GM23338 (cell line): ENCODE measurements around the gene ZNF579. TPM values are rescaled to one million over a fixed set of nuclear protein-coding genes. Genes with fewer than 3 reads are reported as not detected.

Source experiments
- ATAC-seq: fragments of 200-7000 bp; cut with Tn5 transposase; 3 replicates; pipeline ENCODE4 v1.9.1; 2020
- DNase-seq: peaks from one replicate; pipeline ENCODE4 v3.0.0-alpha.2; 2015; ENCODE audit warnings: low spot score
- H2AFZ ChIP-seq: fragments of 200-600 bp; sonication (generic); 2 replicates; pipeline ENCODE4 v1.8.0; 2016; ENCODE audit warnings: antibody characterized with exemption, mild to moderate bottlenecking, moderate library complexity
- H3F3A ChIP-seq: fragments of 200-600 bp; sonication (generic); replicated peaks from 2 replicates; pipeline ENCODE4 v1.8.0; 2017; ENCODE audit warnings: antibody characterized with exemption, mixed run types, low read depth
- H3K27ac ChIP-seq: fragments of 200-600 bp; sonication (generic); 2 replicates; pipeline ENCODE4 v1.6.1; 2016; ENCODE audit warnings: low read depth
- H3K27me3 ChIP-seq: fragments of 200-600 bp; sonication (generic); 2 replicates; pipeline ENCODE4 v1.8.0; 2016; ENCODE audit warnings: mild to moderate bottlenecking, mixed run types, moderate library complexity; ENCODE audit not compliant: insufficient read depth
- H3K36me3 ChIP-seq: fragments of 200-600 bp; sonication (generic); 2 replicates; pipeline ENCODE4 v1.8.0; 2016; ENCODE audit warnings: mild to moderate bottlenecking; ENCODE audit not compliant: insufficient read depth
- H3K4me1 ChIP-seq: fragments of 200-600 bp; sonication (generic); 2 replicates; pipeline ENCODE4 v1.8.0; 2016; ENCODE audit warnings: mild to moderate bottlenecking, moderate library complexity; ENCODE audit not compliant: insufficient read depth
- H3K4me2 ChIP-seq: fragments of 200-600 bp; sonication (generic); 2 replicates; pipeline ENCODE4 v1.7.1; 2017; ENCODE audit warnings: mixed run types
- H3K4me3 ChIP-seq: fragments of 200-600 bp; sonication (generic); 2 replicates; pipeline ENCODE4 v1.6.1; 2016; ENCODE audit warnings: mixed run types
- H3K79me2 ChIP-seq: fragments of 200-600 bp; sonication (generic); replicated peaks from 2 replicates; pipeline ENCODE4 v1.8.0; 2017; ENCODE audit warnings: mild to moderate bottlenecking; ENCODE audit not compliant: insufficient read depth
- H3K9me2 ChIP-seq: fragments of 200-600 bp; sonication (generic); 2 replicates; pipeline ENCODE4 v1.8.0; 2017; ENCODE audit not compliant: insufficient read depth
- H4K20me1 ChIP-seq: fragments of 200-600 bp; sonication (generic); replicated peaks from 2 replicates; pipeline ENCODE4 v1.8.0; 2017; ENCODE audit warnings: mild to moderate bottlenecking; ENCODE audit not compliant: insufficient read depth
- H3K27ac Mint-ChIP-seq: 2 replicates; pipeline ENCODE4 v1.8.0; 2020; ENCODE audit warnings: inconsistent platforms, mild to moderate bottlenecking, moderate library complexity, mixed read lengths
- H3K27me3 Mint-ChIP-seq: 3 replicates; pipeline ENCODE4 v1.8.0; 2022; ENCODE audit warnings: low read depth, mild to moderate bottlenecking, moderate library complexity, mixed read lengths, inconsistent platforms; ENCODE audit not compliant: insufficient read depth, poor library complexity
- H3K36me3 Mint-ChIP-seq: 3 replicates; pipeline ENCODE4 v1.8.0; 2021; ENCODE audit warnings: low read depth, mild to moderate bottlenecking, inconsistent platforms, moderate library complexity, mixed read lengths
- H3K4me1 Mint-ChIP-seq: 3 replicates; pipeline ENCODE4 v1.8.0; 2020; ENCODE audit warnings: mild to moderate bottlenecking, inconsistent platforms, mixed read lengths
- H3K4me3 Mint-ChIP-seq: 3 replicates; pipeline ENCODE4 v1.8.0; 2021; ENCODE audit warnings: moderate library complexity, mild to moderate bottlenecking, inconsistent platforms, mixed read lengths
- H3K9me3 Mint-ChIP-seq: 3 replicates; pipeline ENCODE4 v1.8.0; 2020; ENCODE audit warnings: moderate library complexity, mild to moderate bottlenecking, inconsistent platforms, mixed read lengths
- EZH2 ChIP-seq: fragments of 200-600 bp; sonication (generic); IDR thresholded peaks from one replicate; pipeline ENCODE4 v1.8.0; 2017; ENCODE audit warnings: antibody characterized with exemption, mild to moderate bottlenecking, low read depth; ENCODE audit not compliant: unreplicated experiment
- STAT1 ChIP-seq: IDR thresholded peaks from one replicate; pipeline ENCODE4 v1.6.1; 2016; ENCODE audit warnings: antibody characterized with exemption; ENCODE audit not compliant: unreplicated experiment
- ZNF114 ChIP-seq: fragments of 250-450 bp; sonication (Bioruptor Pico); IDR thresholded peaks from 2 replicates; pipeline ENCODE4 v1.5.0; 2020; ENCODE audit warnings: mild to moderate bottlenecking, moderate library complexity
- polyA plus RNA-seq: library from polyadenylated mRNA; unstranded; fragments of >200 nt; fragmentation: Nextera tagmentation; extraction: Ambion mirVana; gene quantifications from 2 replicates; pipeline ENCODE4 v1.2.1, GENCODE V29; 2016
- total RNA-seq: library from RNA; depleted of rRNA; stranded (reverse); fragments of >200 nt; shearing (Covaris generic); gene quantifications from 2 replicates; pipeline ENCODE4 v1.2.3, GENCODE V29; 2014
- TF ChIP-seq, protein P1 (sequence below): fragments of 250-450 bp; sonication (Bioruptor Pico); IDR thresholded peaks from 2 replicates; pipeline ENCODE4 v1.5.0; 2020; ENCODE audit warnings: mild to moderate bottlenecking, moderate library complexity
- TF ChIP-seq, protein P2 (sequence below), 2 experiments: fragments of 200-600 bp in 1 of 2; sonication (generic) in 1 of 2; conservative IDR thresholded peaks; 2 replicates each; pipeline versions ENCODE4 v1.5.1 to v1.6.1; 2016 to 2017; ENCODE audit warnings: antibody characterized with exemption in 2 of 2, low read depth in 2 of 2, mild to moderate bottlenecking in 2 of 2, moderate library complexity in 1 of 2
- TF ChIP-seq, protein P3 (sequence below): IDR thresholded peaks from one replicate; pipeline ENCODE4 v1.6.1; 2018; ENCODE audit warnings: antibody characterized with exemption; ENCODE audit not compliant: unreplicated experiment

ZNF579 gene
- total and polyA plus RNA-seq, 2 experiments from 2014 or later: 7.3 to 12.2 TPM

DNA sequence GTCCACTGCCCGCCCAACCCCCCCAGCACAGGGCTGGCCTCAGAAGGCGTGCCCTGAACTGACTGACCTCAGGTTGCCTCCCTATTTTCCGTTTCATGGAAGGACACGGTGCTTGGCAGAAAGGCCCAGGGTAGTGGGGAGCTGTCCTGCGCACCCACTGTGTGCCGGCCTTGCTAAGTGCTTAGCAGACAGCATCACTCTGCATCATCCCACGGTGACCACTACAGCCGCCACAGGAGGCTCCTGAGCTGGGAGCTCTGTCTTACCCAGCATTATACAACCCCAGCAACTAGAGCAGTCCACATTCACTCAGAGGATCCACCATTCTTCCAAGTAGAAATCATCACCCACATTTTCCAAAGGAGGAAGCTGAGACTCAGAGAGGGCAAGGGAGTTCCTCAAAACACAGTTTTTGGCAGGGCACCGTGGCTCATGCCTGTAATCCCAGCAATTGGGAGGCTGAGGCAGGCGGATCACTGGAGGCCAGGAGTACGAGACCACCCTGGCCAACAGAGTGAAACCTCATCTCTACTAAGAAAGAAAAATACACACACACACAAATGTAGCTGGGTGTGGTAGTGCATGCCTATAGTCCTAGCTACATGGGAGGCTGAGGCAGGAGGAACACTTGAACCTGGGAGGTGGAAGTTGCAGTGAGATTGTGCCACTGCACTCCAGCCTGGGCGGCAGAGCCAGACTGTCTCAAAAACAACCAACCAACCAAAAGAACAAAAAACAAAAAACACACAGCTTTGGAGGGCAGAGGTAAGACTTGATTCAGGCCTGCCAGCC, 45.3 kb downstream of the ZNF579 start:
- no peaks in the 10 kb centered on the region for H3K9me3 Mint-ChIP-seq
- H3K4me3 ChIP-seq: no peak overlapping the region
- H3K27ac ChIP-seq: no peak overlapping the region

More for the DNA sequence above, 45.3 kb downstream of the ZNF579 start:
- DNase-seq (no peak), ATAC-seq (no peak)
- no peaks in the 10 kb centered on the region for H3K27me3 ChIP-seq
- Mint-ChIP-seq H3K27ac (no peak overlapping the region), H3K27me3 (peaks cover 14% of the 10 kb centered on the region), H3K36me3 (no peaks in the 10 kb centered on the region), H3K4me1 (peaks cover 6% of the 10 kb centered on the region; the same call in 2 of the 3 replicates), H3K4me3 (no peak overlapping the region; the same call in 2 of the 3 replicates)
- TF ChIP-seq, protein P1, sequence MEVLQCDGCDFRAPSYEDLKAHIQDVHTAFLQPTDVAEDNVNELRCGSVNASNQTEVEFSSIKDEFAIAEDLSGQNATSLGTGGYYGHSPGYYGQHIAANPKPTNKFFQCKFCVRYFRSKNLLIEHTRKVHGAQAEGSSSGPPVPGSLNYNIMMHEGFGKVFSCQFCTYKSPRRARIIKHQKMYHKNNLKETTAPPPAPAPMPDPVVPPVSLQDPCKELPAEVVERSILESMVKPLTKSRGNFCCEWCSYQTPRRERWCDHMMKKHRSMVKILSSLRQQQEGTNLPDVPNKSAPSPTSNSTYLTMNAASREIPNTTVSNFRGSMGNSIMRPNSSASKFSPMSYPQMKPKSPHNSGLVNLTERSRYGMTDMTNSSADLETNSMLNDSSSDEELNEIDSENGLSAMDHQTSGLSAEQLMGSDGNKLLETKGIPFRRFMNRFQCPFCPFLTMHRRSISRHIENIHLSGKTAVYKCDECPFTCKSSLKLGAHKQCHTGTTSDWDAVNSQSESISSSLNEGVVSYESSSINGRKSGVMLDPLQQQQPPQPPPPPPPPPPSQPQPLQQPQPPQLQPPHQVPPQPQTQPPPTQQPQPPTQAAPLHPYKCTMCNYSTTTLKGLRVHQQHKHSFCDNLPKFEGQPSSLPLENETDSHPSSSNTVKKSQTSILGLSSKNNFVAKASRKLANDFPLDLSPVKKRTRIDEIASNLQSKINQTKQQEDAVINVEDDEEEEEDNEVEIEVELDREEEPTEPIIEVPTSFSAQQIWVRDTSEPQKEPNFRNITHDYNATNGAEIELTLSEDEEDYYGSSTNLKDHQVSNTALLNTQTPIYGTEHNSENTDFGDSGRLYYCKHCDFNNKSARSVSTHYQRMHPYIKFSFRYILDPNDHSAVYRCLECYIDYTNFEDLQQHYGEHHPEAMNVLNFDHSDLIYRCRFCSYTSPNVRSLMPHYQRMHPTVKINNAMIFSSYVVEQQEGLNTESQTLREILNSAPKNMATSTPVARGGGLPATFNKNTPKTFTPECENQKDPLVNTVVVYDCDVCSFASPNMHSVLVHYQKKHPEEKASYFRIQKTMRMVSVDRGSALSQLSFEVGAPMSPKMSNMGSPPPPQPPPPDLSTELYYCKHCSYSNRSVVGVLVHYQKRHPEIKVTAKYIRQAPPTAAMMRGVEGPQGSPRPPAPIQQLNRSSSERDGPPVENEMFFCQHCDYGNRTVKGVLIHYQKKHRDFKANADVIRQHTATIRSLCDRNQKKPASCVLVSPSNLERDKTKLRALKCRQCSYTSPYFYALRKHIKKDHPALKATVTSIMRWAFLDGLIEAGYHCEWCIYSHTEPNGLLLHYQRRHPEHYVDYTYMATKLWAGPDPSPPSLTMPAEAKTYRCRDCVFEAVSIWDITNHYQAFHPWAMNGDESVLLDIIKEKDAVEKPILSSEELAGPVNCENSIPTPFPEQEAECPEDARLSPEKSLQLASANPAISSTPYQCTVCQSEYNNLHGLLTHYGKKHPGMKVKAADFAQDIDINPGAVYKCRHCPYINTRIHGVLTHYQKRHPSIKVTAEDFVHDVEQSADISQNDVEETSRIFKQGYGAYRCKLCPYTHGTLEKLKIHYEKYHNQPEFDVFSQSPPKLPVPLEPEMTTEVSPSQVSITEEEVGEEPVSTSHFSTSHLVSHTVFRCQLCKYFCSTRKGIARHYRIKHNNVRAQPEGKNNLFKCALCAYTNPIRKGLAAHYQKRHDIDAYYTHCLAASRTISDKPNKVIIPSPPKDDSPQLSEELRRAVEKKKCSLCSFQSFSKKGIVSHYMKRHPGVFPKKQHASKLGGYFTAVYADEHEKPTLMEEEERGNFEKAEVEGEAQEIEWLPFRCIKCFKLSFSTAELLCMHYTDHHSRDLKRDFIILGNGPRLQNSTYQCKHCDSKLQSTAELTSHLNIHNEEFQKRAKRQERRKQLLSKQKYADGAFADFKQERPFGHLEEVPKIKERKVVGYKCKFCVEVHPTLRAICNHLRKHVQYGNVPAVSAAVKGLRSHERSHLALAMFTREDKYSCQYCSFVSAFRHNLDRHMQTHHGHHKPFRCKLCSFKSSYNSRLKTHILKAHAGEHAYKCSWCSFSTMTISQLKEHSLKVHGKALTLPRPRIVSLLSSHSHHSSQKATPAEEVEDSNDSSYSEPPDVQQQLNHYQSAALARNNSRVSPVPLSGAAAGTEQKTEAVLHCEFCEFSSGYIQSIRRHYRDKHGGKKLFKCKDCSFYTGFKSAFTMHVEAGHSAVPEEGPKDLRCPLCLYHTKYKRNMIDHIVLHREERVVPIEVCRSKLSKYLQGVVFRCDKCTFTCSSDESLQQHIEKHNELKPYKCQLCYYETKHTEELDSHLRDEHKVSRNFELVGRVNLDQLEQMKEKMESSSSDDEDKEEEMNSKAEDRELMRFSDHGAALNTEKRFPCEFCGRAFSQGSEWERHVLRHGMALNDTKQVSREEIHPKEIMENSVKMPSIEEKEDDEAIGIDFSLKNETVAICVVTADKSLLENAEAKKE (CRISPR knock-in tag): no peak
- TF ChIP-seq STAT1 (no peak), ZNF114 (CRISPR knock-in tag) (no peak), EZH2 (no peak)
- TF ChIP-seq, protein P2, sequence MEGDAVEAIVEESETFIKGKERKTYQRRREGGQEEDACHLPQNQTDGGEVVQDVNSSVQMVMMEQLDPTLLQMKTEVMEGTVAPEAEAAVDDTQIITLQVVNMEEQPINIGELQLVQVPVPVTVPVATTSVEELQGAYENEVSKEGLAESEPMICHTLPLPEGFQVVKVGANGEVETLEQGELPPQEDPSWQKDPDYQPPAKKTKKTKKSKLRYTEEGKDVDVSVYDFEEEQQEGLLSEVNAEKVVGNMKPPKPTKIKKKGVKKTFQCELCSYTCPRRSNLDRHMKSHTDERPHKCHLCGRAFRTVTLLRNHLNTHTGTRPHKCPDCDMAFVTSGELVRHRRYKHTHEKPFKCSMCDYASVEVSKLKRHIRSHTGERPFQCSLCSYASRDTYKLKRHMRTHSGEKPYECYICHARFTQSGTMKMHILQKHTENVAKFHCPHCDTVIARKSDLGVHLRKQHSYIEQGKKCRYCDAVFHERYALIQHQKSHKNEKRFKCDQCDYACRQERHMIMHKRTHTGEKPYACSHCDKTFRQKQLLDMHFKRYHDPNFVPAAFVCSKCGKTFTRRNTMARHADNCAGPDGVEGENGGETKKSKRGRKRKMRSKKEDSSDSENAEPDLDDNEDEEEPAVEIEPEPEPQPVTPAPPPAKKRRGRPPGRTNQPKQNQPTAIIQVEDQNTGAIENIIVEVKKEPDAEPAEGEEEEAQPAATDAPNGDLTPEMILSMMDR (conservative IDR thresholded peaks at IDR 0.05; ENCODE audit: low read depth in 2 of 2): no peak
- TF ChIP-seq, protein P3, sequence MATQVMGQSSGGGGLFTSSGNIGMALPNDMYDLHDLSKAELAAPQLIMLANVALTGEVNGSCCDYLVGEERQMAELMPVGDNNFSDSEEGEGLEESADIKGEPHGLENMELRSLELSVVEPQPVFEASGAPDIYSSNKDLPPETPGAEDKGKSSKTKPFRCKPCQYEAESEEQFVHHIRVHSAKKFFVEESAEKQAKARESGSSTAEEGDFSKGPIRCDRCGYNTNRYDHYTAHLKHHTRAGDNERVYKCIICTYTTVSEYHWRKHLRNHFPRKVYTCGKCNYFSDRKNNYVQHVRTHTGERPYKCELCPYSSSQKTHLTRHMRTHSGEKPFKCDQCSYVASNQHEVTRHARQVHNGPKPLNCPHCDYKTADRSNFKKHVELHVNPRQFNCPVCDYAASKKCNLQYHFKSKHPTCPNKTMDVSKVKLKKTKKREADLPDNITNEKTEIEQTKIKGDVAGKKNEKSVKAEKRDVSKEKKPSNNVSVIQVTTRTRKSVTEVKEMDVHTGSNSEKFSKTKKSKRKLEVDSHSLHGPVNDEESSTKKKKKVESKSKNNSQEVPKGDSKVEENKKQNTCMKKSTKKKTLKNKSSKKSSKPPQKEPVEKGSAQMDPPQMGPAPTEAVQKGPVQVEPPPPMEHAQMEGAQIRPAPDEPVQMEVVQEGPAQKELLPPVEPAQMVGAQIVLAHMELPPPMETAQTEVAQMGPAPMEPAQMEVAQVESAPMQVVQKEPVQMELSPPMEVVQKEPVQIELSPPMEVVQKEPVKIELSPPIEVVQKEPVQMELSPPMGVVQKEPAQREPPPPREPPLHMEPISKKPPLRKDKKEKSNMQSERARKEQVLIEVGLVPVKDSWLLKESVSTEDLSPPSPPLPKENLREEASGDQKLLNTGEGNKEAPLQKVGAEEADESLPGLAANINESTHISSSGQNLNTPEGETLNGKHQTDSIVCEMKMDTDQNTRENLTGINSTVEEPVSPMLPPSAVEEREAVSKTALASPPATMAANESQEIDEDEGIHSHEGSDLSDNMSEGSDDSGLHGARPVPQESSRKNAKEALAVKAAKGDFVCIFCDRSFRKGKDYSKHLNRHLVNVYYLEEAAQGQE: no peak
- H3K9me2 ChIP-seq: no peaks in the 10 kb centered on the region
- H3F3A ChIP-seq: 0 out of 2 replicates have a peak, but pooled peaks cover 7% of the 10 kb centered on the region
- H3K4me2 ChIP-seq: no peak overlapping the region
- peaks cover 7% of the 10 kb centered on the region; the same call in 1 of the 2 replicates for H3K4me1 ChIP-seq
- H4K20me1 ChIP-seq: no peaks in the 10 kb centered on the region
- H3K79me2 ChIP-seq: no peaks in the 10 kb centered on the region
- no peak overlapping the region for H2AFZ ChIP-seq
- H3K36me3 ChIP-seq: no peaks in the 10 kb centered on the region
